WTC11 (cell line): Measurements from ENCODE around the gene GABRP.

ENCODE experiments used
- FOXJ3 ChIP-seq: sonication (generic); formaldehyde crosslinking; IDR thresholded peaks from 2 replicates; pipeline ENCODE4 v1.9.0; 2021; ENCODE audit warnings: missing genetic modification reagents, mild to moderate bottlenecking, borderline replicate concordance
- FOXK1 ChIP-seq: sonication (generic); formaldehyde crosslinking; IDR thresholded peaks from 2 replicates; pipeline ENCODE4 v1.8.0; 2022; ENCODE audit warnings: mild to moderate bottlenecking, moderate library complexity, missing genetic modification reagents
- OVOL2 ChIP-seq: fragments of 250-450 bp; sonication (Bioruptor Pico); IDR thresholded peaks from 2 replicates; pipeline ENCODE4 v1.9.0; 2021; ENCODE audit warnings: mild to moderate bottlenecking, borderline replicate concordance
- TF ChIP-seq, protein P1 (sequence below): fragments of 200-600 bp; IDR thresholded peaks from 2 replicates; pipeline ENCODE4 v1.8.0; 2022; ENCODE audit warnings: antibody characterized with exemption
- TF ChIP-seq, protein P2 (sequence below): sonication (generic); formaldehyde crosslinking; IDR thresholded peaks from 2 replicates; pipeline ENCODE4 v1.8.1; 2022; ENCODE audit warnings: mild to moderate bottlenecking, moderate library complexity, missing genetic modification reagents

DNA sequence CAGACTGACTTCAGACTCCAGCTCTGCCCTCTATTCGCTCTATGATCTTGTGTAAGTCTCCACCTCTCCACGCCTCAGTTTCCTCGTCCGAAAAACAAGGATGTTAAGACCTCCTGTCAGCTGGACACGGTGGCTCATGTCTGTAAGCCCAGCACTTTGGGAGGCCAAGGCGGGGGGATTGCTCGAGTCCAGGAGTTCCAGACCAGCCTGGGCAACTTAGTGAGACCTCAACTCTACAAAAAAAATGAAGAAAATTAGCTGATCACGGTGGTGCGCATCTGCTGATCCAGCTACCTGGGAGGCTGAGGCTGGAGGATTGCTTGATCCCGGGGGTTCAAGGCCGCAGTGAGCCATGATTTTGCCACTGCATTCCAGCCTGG is 36.6 kb upstream of the GABRP start:
- TF ChIP-seq, protein P1, sequence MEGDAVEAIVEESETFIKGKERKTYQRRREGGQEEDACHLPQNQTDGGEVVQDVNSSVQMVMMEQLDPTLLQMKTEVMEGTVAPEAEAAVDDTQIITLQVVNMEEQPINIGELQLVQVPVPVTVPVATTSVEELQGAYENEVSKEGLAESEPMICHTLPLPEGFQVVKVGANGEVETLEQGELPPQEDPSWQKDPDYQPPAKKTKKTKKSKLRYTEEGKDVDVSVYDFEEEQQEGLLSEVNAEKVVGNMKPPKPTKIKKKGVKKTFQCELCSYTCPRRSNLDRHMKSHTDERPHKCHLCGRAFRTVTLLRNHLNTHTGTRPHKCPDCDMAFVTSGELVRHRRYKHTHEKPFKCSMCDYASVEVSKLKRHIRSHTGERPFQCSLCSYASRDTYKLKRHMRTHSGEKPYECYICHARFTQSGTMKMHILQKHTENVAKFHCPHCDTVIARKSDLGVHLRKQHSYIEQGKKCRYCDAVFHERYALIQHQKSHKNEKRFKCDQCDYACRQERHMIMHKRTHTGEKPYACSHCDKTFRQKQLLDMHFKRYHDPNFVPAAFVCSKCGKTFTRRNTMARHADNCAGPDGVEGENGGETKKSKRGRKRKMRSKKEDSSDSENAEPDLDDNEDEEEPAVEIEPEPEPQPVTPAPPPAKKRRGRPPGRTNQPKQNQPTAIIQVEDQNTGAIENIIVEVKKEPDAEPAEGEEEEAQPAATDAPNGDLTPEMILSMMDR = no peak
- TF ChIP-seq, protein P2, sequence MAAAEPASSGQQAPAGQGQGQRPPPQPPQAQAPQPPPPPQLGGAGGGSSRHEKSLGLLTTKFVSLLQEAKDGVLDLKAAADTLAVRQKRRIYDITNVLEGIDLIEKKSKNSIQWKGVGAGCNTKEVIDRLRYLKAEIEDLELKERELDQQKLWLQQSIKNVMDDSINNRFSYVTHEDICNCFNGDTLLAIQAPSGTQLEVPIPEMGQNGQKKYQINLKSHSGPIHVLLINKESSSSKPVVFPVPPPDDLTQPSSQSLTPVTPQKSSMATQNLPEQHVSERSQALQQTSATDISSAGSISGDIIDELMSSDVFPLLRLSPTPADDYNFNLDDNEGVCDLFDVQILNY (CRISPR knock-in tag) = no peak
- TF ChIP-seq OVOL2 (no peak), FOXK1 (CRISPR knock-in tag) (no peak), FOXJ3 (CRISPR knock-in tag) (no peak)
